ENCODE results near the gene BRMS1L. TPM values are rescaled to one million over a fixed set of nuclear protein-coding genes. Genes with fewer than 3 reads are reported as not detected.

The BRMS1L gene
- total and polyA plus RNA-seq, 2 of the 4 experiments (the other 2 are of a cell fraction), result 1.8 to 6.2 TPM

GRCh38 chr14:35847636-35848035 is 21.5 kb downstream of the BRMS1L start:
- dilution Hi-C loops (cut with HindIII; ENCODE audit: low sequenced_read_pairs, unreplicated experiment), result no loop called here
- Histone ChIP-seq H3K4me1 (ENCODE audit: control insufficient read depth, insufficient read depth, low read length) (no peaks in the 10 kb centered on the region), H3K36me3 (ENCODE audit: control insufficient read depth, insufficient read depth, low read length) (peaks cover 11% of the 10 kb centered on the region; the same call in 1 of the 2 replicates), H3K56ac (ENCODE audit: extremely low read depth, insufficient read depth, low read length) (no peak overlapping the region), H3K9me3 (ENCODE audit: control insufficient read depth, insufficient read depth, low read length) (0 out of 2 replicates have a peak, but pooled peaks cover 3% of the 10 kb centered on the region), H3K9ac (ENCODE audit: low read depth, low read length) (no peak overlapping the region), H3K18ac (ENCODE audit: low read depth, low read length) (no peak overlapping the region), H3K23ac (ENCODE audit: low read depth, low read length) (no peak overlapping the region), H2AK9ac (replicated peaks; ENCODE audit: low read depth, low read length, poor library complexity) (no peak overlapping the region), H4K20me1 (ENCODE audit: insufficient read depth, low read length) (no peaks in the 10 kb centered on the region), H2AK5ac (ENCODE audit: low read depth, low read length) (no peak overlapping the region), H2BK20ac (ENCODE audit: low read depth, low read length) (no peak overlapping the region), H3K4me3 (ENCODE audit: insufficient read depth, low read depth, low read length) (no peak overlapping the region), H3K79me1 (ENCODE audit: low read depth in 1 of 2, low read length in 2 of 2) (peaks cover 0 to 3% of the 10 kb centered on the region in 2 experiments; a peak in 2 of 4 replicates), H3K4ac (ENCODE audit: low read depth, low read length) (no peak overlapping the region), H3K14ac (replicated peaks; ENCODE audit: low read depth, low read length) (no peak overlapping the region), H3K4me2 (ENCODE audit: low read depth, low read length) (no peak overlapping the region), H3K9me1 (ENCODE audit: insufficient read depth, low read length) (no peaks in the 10 kb centered on the region), H3K27ac (ENCODE audit: insufficient read depth, low read length) (no peak overlapping the region), H4K5ac (ENCODE audit: low read depth, low read length) (no peak overlapping the region), H2BK5ac (ENCODE audit: low read depth, low read length, poor library complexity, severe bottlenecking) (no peak overlapping the region), H4K8ac (ENCODE audit: low read depth in 2 of 2, low read length in 2 of 2) (no peak overlapping the region), H2BK120ac (ENCODE audit: low read depth, low read length) (no peak overlapping the region), H4K91ac (ENCODE audit: insufficient read depth, low read depth, low read length) (no peak overlapping the region), H3K27me3 (ENCODE audit: control insufficient read depth, insufficient read depth, low read length) (no peaks in the 10 kb centered on the region), H2AFZ (replicated peaks; ENCODE audit: low read length, poor library complexity) (no peak overlapping the region), H2BK15ac (ENCODE audit: low read depth, low read length) (no peak overlapping the region)
- TF ChIP-seq USF2 (IDR thresholded peaks at IDR 0.05; ENCODE audit: low read depth, low read length) (no peak), NFE2L2 (IDR thresholded peaks at IDR 0.05; ENCODE audit: low read depth, low read length) (no peak), MAFK (IDR thresholded peaks at IDR 0.05; ENCODE audit: low read depth, low read length) (no peak), POLR2A (IDR thresholded peaks at IDR 0.05; ENCODE audit: low read depth, low read length) (no peak), CTCF (conservative IDR thresholded peaks at IDR 0.05; ENCODE audit: low read depth, low read length) (no peak), MXI1 (IDR thresholded peaks at IDR 0.05; ENCODE audit: borderline replicate concordance, low read depth, low read length) (no peak), SMC3 (IDR thresholded peaks at IDR 0.05; ENCODE audit: low read depth, low read length) (no peak), ELK1 (IDR thresholded peaks at IDR 0.05; ENCODE audit: borderline replicate concordance, low read depth, low read length) (no peak), RFX5 (IDR thresholded peaks at IDR 0.05; ENCODE audit: low read depth, low read length) (no peak), RAD21 (IDR thresholded peaks at IDR 0.05; ENCODE audit: low read length) (no peak), RCOR1 (IDR thresholded peaks at IDR 0.05; ENCODE audit: insufficient replicate concordance, low read length) (no peak), MAZ (IDR thresholded peaks at IDR 0.05; ENCODE audit: borderline replicate concordance, low read depth, low read length) (no peak), BHLHE40 (IDR thresholded peaks at IDR 0.05; ENCODE audit: low read depth, low read length) (no peak), FOS (IDR thresholded peaks at IDR 0.05; ENCODE audit: low read depth, low read length) (no peak), CEBPB (IDR thresholded peaks at IDR 0.05; ENCODE audit: low read depth, low read length) (no peak)
- WGBS, 2 experiments (ENCODE audit: extremely low coverage in 2 of 2, insufficient read length in 1 of 2), result no CpG with 5 or more reads among the region's 2 CpGs
- ATAC-seq (ENCODE audit: low read depth) (no peak), DNase-seq (no peak)
- intact Hi-C loops (cut with micrococcal nuclease), result no loop called here
- no TSS peak for BruUV-seq (replicated peaks)
- in situ Hi-C loops (cut with MboI; ENCODE audit: low sequenced_read_pairs), result no loop called here
- ChIA-PET POLR2A (ENCODE audit: unreplicated experiment) (no interaction called here), CTCF (no interaction called here)

Data from IMR-90 (cell line).